Fibroblast of lung (primary cell): ENCODE results near the gene CMC1. TPM values are rescaled to one million over a fixed set of nuclear protein-coding genes. Genes with fewer than 3 reads are reported as not detected.
"Not testable (repeated sequence)": the region's sequence is repeated elsewhere in the genome, so short reads cannot be mapped to it uniquely, and the experiment has no call there.

ENCODE experiments used
- DNase-seq, 2 donors: peaks; one replicate each; pipeline versions ENCODE4 v3.0.0 to v3.0.0-alpha.2; 2010; ENCODE audit warnings: low read depth in 2 of 2
- H2AFZ ChIP-seq: 2 replicates; pipeline ENCODE4 v1.5.1; 2012; ENCODE audit warnings: low read length, control low read depth, inconsistent platforms
- H3K27ac ChIP-seq: 2 replicates; pipeline ENCODE4 v1.5.1; 2011; ENCODE audit warnings: low read length, control low read depth; ENCODE audit not compliant: insufficient read depth
- H3K27me3 ChIP-seq: 2 replicates; pipeline ENCODE4 v1.5.1; 2011; ENCODE audit warnings: mild to moderate bottlenecking, low read length; ENCODE audit not compliant: control insufficient read depth, insufficient read depth
- H3K36me3 ChIP-seq: 2 replicates; pipeline ENCODE4 v1.5.1; 2011; ENCODE audit warnings: low read length; ENCODE audit not compliant: control insufficient read depth, insufficient read depth
- H3K4me1 ChIP-seq: 2 replicates; pipeline ENCODE4 v1.5.1; 2011; ENCODE audit warnings: low read length; ENCODE audit not compliant: control insufficient read depth, insufficient read depth; ENCODE audit errors: extremely low read depth
- H3K4me2 ChIP-seq: 2 replicates; pipeline ENCODE4 v1.5.1; 2011; ENCODE audit warnings: low read length, control low read depth; ENCODE audit not compliant: insufficient read depth; ENCODE audit errors: extremely low read depth
- H3K4me3 ChIP-seq, 4 experiments: fragments of 200-600 bp in 1 of 4; sonication (generic) in 1 of 4; replicated peaks in 1 of 4; 2 replicates each; pipeline ENCODE4 v1.5.1; 2011 to 2016; ENCODE audit warnings: low read length in 4 of 4, low read depth in 3 of 4, mild to moderate bottlenecking in 3 of 4, control low read depth in 2 of 4, inconsistent platforms in 1 of 4, mixed read lengths in 1 of 4; ENCODE audit not compliant: insufficient read depth in 1 of 4; ENCODE audit errors: control extremely low read depth in 1 of 4
- H3K79me2 ChIP-seq: 2 replicates; pipeline ENCODE4 v1.5.1; 2012; ENCODE audit warnings: mild to moderate bottlenecking, low read length, inconsistent platforms; ENCODE audit not compliant: control insufficient read depth, insufficient read depth
- H3K9ac ChIP-seq: 2 replicates; pipeline ENCODE4 v1.5.1; 2011; ENCODE audit warnings: mild to moderate bottlenecking, low read length, control low read depth; ENCODE audit not compliant: insufficient read depth
- H3K9me3 ChIP-seq: 2 replicates; pipeline ENCODE4 v1.5.1; 2012; ENCODE audit warnings: low read depth, low read length; ENCODE audit not compliant: control insufficient read depth, insufficient read depth
- H4K20me1 ChIP-seq: 2 replicates; pipeline ENCODE4 v1.5.1; 2011; ENCODE audit warnings: low read length; ENCODE audit not compliant: control insufficient read depth, insufficient read depth; ENCODE audit errors: extremely low read depth
- CTCF ChIP-seq, 2 donors: IDR thresholded peaks in 1 of 2; conservative IDR thresholded peaks in 1 of 2; 1 replicate in 1 of 2; 2 replicates in 1 of 2; pipeline ENCODE4 v1.5.1; 2011 to 2012; ENCODE audit warnings: low read length in 2 of 2, control low read depth in 1 of 2, inconsistent platforms in 1 of 2, low read depth in 1 of 2, mild to moderate bottlenecking in 1 of 2
- EZH2 ChIP-seq: IDR thresholded peaks from 2 replicates; pipeline ENCODE4 v1.5.1; 2012; ENCODE audit warnings: low read length, control low read depth, mild to moderate bottlenecking; ENCODE audit errors: missing control alignments
- polyA plus RNA-seq, 2 donors: library from polyadenylated mRNA; depleted of rRNA in 1 of 2; stranded (reverse) in 1 of 2; unstranded in 1 of 2; fragments of >200 nt; gene quantifications; 2 replicates each; pipeline ENCODE4 v1.2.1, GENCODE V29; 2011 to 2012; ENCODE audit warnings: missing spikeins in 1 of 2
- total RNA-seq: library from RNA; depleted of rRNA; stranded (reverse); fragments of >200 nt; gene quantifications from 2 replicates; pipeline ENCODE4 v1.2.1, GENCODE V29; 2014

Gene CMC1
- total and polyA plus RNA-seq, 2 donors (not counting 1 experiment from before 2014, with no cell fraction given) = 5.6 to 26.7 TPM

- TF ChIP-seq CTCF (conservative IDR thresholded peaks at IDR 0.05 in 1 of 2, IDR thresholded peaks at IDR 0.05 in 1 of 2; ENCODE audit: low read depth in 1 of 2, low read length in 2 of 2) (no peak), EZH2 (no peak)
- H3K27ac ChIP-seq = no peak overlapping the region
- no peak for DNase-seq
- no peaks in the 10 kb centered on the region for H4K20me1 ChIP-seq
- H3K9ac ChIP-seq = no peak overlapping the region
- no peaks in the 10 kb centered on the region for H3K9me3 ChIP-seq
- no peak overlapping the region for H3K4me2 ChIP-seq
- H3K27me3 ChIP-seq = no peaks in the 10 kb centered on the region
- H3K79me2 ChIP-seq = no peaks in the 10 kb centered on the region
- no peak overlapping the region for H2AFZ ChIP-seq
- H3K4me1 ChIP-seq = no peaks in the 10 kb centered on the region
- H3K36me3 ChIP-seq = no peaks in the 10 kb centered on the region
- no peak overlapping the region for H3K4me3 ChIP-seq
Measured at GRCh38 chr3:28267984-28268849, 26.8 kb downstream of the CMC1 start.

- Histone ChIP-seq H3K4me3 (no peak overlapping the region), H2AFZ (no peak overlapping the region), H4K20me1 (no peaks in the 10 kb centered on the region), H3K79me2 (no peaks in the 10 kb centered on the region), H3K9ac (no peak overlapping the region), H3K27ac (no peak overlapping the region), H3K36me3 (no peaks in the 10 kb centered on the region), H3K9me3 (no peaks in the 10 kb centered on the region), H3K4me2 (no peak overlapping the region), H3K27me3 (no peaks in the 10 kb centered on the region), H3K4me1 (no peaks in the 10 kb centered on the region)
- TF ChIP-seq EZH2 (no peak), CTCF (conservative IDR thresholded peaks at IDR 0.05 in 1 of 2, IDR thresholded peaks at IDR 0.05 in 1 of 2; ENCODE audit: low read depth in 1 of 2, low read length in 2 of 2) (peak in 1 of 2 donors; percentile 33)
- no peak for DNase-seq
Measured at GRCh38 chr3:28268989-28269388, 27.6 kb downstream of the CMC1 start.

GRCh38 chr3:28269884-28270283 is 28.5 kb downstream of the CMC1 start:
- not testable (repeated sequence) for H3K9ac ChIP-seq, H3K4me1 ChIP-seq

More at GRCh38 chr3:28269884-28270283, 28.5 kb downstream of the CMC1 start:
- H3K9me3 ChIP-seq, H3K27ac ChIP-seq, H3K4me3 ChIP-seq, DNase-seq, H3K4me2 ChIP-seq, H3K36me3 ChIP-seq, H4K20me1 ChIP-seq, H2AFZ ChIP-seq, H3K79me2 ChIP-seq, H3K27me3 ChIP-seq: not testable (repeated sequence)
